Bronchial epithelial cell (primary cell): Measurements from ENCODE around the gene OR13J1. TPM values are rescaled to one million over a fixed set of nuclear protein-coding genes. Genes with fewer than 3 reads are reported as not detected.

Source experiments
- DNase-seq: peaks from one replicate; pipeline ENCODE4 v3.0.0-alpha.2; 2010; ENCODE audit warnings: low read depth
- FAIRE-seq: peaks from 2 replicates; lab custom pipeline; 2011; peaks lifted over from hg19 to GRCh38; lab: Jason Lieb, UNC
- H3K27me3 ChIP-seq: 2 replicates; pipeline ENCODE4 v1.5.1; 2011; ENCODE audit warnings: low read length; ENCODE audit not compliant: control insufficient read depth, insufficient read depth
- H3K36me3 ChIP-seq: 2 replicates; pipeline ENCODE4 v1.5.1; 2011; ENCODE audit warnings: low read length; ENCODE audit not compliant: control insufficient read depth, insufficient read depth
- H3K4me3 ChIP-seq: 2 replicates; pipeline ENCODE4 v1.5.1; 2011; ENCODE audit warnings: mild to moderate bottlenecking, low read depth, low read length, control low read depth
- total RNA-seq: library from RNA; depleted of rRNA; stranded (reverse); fragments of >200 nt; gene quantifications from 2 replicates; pipeline ENCODE4 v1.2.1, GENCODE V29; 2014
- TF ChIP-seq, protein P1 (sequence below): IDR thresholded peaks from 2 replicates; pipeline ENCODE4 v1.5.1; 2011; ENCODE audit warnings: mild to moderate bottlenecking, moderate library complexity, low read length, control low read depth, inconsistent platforms; ENCODE audit not compliant: insufficient read depth, severe bottlenecking

The OR13J1 gene
- total RNA-seq, 1 donor from 2014 or later: not detected

DNA sequence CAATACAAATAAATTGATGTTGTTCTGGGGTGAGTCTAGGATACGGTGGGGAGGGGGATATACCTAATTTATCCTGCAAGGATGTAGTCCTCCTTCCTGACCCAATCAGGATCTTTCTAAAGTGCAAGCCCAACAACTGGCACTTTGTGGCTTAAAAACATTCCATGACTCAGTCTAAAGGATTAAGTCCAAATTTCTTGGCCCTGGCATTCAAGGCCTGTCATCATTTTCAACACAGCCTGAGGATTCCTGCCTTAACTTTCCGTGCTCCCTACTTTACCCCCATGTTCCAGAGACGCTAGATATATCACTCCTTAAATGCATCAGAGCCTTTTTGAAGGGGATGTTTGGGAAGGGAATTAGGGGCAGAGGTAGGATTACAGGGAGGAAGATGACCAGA is 42.7 kb downstream of the OR13J1 start:
- H3K27me3 ChIP-seq: no peaks in the 10 kb centered on the region
- TF ChIP-seq, protein P1, sequence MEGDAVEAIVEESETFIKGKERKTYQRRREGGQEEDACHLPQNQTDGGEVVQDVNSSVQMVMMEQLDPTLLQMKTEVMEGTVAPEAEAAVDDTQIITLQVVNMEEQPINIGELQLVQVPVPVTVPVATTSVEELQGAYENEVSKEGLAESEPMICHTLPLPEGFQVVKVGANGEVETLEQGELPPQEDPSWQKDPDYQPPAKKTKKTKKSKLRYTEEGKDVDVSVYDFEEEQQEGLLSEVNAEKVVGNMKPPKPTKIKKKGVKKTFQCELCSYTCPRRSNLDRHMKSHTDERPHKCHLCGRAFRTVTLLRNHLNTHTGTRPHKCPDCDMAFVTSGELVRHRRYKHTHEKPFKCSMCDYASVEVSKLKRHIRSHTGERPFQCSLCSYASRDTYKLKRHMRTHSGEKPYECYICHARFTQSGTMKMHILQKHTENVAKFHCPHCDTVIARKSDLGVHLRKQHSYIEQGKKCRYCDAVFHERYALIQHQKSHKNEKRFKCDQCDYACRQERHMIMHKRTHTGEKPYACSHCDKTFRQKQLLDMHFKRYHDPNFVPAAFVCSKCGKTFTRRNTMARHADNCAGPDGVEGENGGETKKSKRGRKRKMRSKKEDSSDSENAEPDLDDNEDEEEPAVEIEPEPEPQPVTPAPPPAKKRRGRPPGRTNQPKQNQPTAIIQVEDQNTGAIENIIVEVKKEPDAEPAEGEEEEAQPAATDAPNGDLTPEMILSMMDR: no peak
- no peak for FAIRE-seq

DNA sequence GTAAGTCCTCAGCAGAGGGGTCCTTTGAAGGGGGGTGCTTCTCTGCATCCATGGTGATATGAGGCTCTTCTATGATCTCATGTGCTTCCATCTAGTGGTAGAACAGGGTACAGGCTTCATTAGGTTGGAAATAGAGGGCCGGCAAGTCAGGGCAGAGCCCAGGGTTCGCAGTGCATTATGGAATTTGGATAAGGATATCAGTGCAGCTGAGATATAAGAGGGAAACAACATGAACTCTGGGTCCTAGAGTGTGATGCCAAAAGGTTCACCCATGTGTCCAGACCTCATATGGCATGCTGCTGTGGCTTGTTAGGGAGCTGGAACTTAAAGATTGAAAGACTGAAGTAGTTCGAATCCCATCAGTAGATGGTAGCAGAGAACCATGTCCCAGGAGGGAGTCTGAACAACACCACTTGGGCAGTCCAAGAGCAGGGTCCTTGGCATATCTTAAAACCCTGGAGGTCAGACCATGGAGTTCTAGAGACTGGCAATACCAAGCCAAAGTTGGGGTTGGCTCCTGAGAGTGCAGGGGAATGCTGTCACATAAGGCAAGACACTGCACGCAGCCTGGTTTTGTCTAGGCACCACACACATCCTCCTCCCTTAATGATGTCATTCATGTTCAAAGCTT is 44.0 kb downstream of the OR13J1 start:
- TF ChIP-seq, protein P1: peak; percentile 69
- peak; percentile 80 for FAIRE-seq

More for the DNA sequence above, 42.7 kb downstream of the OR13J1 start:
- peak; percentile 45 for DNase-seq
- H3K4me3 ChIP-seq: no peak overlapping the region
- no peaks in the 10 kb centered on the region for H3K36me3 ChIP-seq

DNA sequence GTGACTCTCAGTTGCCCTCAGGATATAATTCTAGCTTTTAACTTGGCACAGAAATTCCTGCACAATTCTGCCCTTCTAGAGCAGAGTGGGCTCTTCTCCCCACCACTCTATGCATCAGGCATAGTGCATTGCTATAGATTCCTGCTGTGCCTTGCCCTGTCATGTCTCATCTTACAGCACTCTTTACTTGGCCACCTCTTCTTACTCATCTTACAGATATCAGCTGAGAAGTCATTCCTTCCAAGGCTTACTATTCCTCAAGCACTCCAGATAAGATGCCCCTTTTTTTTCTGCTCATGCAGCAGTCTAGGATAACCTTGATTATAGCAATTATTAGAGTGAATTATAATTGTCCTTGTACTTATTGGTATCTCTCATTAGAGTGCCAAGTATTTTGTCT is 47.3 kb downstream of the OR13J1 start:
- FAIRE-seq (no peak), DNase-seq (peak; percentile 38)
- H3K36me3 ChIP-seq: no peaks in the 10 kb centered on the region
- no peaks in the 10 kb centered on the region for H3K27me3 ChIP-seq
- no peak overlapping the region for H3K4me3 ChIP-seq
- TF ChIP-seq, protein P1: no peak

More for the DNA sequence above, 44.0 kb downstream of the OR13J1 start:
- Histone ChIP-seq H3K36me3 (no peaks in the 10 kb centered on the region), H3K27me3 (no peaks in the 10 kb centered on the region), H3K4me3 (no peak overlapping the region)
- DNase-seq: peak; percentile 76

DNA sequence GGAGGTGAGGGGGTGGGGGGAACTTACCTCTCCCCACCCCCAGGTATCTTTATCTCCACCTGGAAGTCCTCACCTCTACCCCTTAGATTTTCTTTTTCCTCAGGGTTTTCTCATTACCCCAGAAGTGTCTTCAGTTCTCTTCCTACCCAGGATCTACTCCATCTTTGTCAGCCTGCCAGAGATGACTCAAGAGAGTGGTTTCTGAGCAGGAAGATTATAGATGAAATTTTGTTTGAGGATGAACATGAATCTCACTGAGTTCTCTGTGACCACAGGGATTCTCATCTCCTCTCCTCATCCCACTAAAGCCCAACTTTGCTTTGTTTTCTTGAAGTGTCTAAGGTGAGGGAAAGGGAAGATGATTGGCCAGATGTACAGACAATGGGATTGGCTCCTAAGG is 50.1 kb downstream of the OR13J1 start:
- TF ChIP-seq, protein P1: no peak
- Histone ChIP-seq H3K27me3 (no peaks in the 10 kb centered on the region), H3K4me3 (no peak overlapping the region), H3K36me3 (no peaks in the 10 kb centered on the region)
- DNase-seq (peak; percentile 45), FAIRE-seq (no peak)

Other genes with a start within 250 kb of the OR13J1 start
- not detected in 2 replicates for gene SIT1, start 219.5 kb downstream of the OR13J1 start, total RNA-seq
- 15,881 and 37,648 TPM in 2 replicates for gene RMRP, start 212.4 kb downstream of the OR13J1 start, total RNA-seq
- gene CCDC107, start 212.1 kb downstream of the OR13J1 start, total RNA-seq: 11.4 and 13.7 TPM in 2 replicates
- 0.13 and 0.79 TPM in 2 replicates for gene ARHGEF39, start 205.2 kb downstream of the OR13J1 start, total RNA-seq
- gene CA9, start 196.5 kb downstream of the OR13J1 start, total RNA-seq: 3.2 and 28.5 TPM in 2 replicates
- 46.1 and 57.7 TPM in 2 replicates for gene TPM2, start 180.5 kb downstream of the OR13J1 start, total RNA-seq
- 71.0 and 79.0 TPM in 2 replicates for gene TLN1, start 138.2 kb downstream of the OR13J1 start, total RNA-seq
- 45.4 and 57.9 TPM in 2 replicates for gene CREB3, start 137.7 kb downstream of the OR13J1 start, total RNA-seq
- 34.8 and 37.9 TPM in 2 replicates for gene GBA2, start 121.2 kb downstream of the OR13J1 start, total RNA-seq
- 11.8 and 16.8 TPM in 2 replicates for gene RGP1, start 121.1 kb downstream of the OR13J1 start, total RNA-seq
- not detected in 2 replicates for gene MSMP, start 116.1 kb downstream of the OR13J1 start, total RNA-seq
- 5.0 and 7.9 TPM in 2 replicates for gene NPR2, start 78.8 kb downstream of the OR13J1 start, total RNA-seq
- 0.13 and 0.26 TPM in 2 replicates for gene SPAG8, start 58.1 kb downstream of the OR13J1 start, total RNA-seq
- 22.6 and 22.7 TPM in 2 replicates for gene HINT2, start 55.4 kb downstream of the OR13J1 start, total RNA-seq
- gene FAM221B, start 41.7 kb downstream of the OR13J1 start, total RNA-seq: not detected in 2 replicates
- 0.79 and 1.5 TPM in 2 replicates for gene TMEM8B, start 41.2 kb downstream of the OR13J1 start, total RNA-seq
- gene HRCT1, start 35.8 kb upstream of the OR13J1 start, total RNA-seq: 0.26 TPM in 1 of 2 replicates, not detected in the other
- not detected in 2 replicates for gene SPAAR, start 39.1 kb upstream of the OR13J1 start, total RNA-seq
- not detected in 2 replicates for gene OR2S2, start 87.8 kb upstream of the OR13J1 start, total RNA-seq
- 1.3 and 1.4 TPM in 2 replicates for gene RECK, start 166.5 kb upstream of the OR13J1 start, total RNA-seq